GM12891 (cell line): ENCODE data around the gene RIMKLB.
"Not testable (repeated sequence)": the region's sequence is repeated elsewhere in the genome, so short reads cannot be mapped to it uniquely, and the experiment has no call there.

Source experiments
- DNase-seq: peaks from one replicate; pipeline ENCODE4 v3.0.0; 2011; ENCODE audit warnings: low spot score; ENCODE audit not compliant: insufficient read length
- FAIRE-seq: peaks from 2 replicates; lab custom pipeline; 2011; peaks lifted over from hg19 to GRCh38; lab: Jason Lieb, UNC
- PAX5 ChIP-seq: IDR thresholded peaks from 2 replicates; pipeline ENCODE4 v1.6.1; 2011; ENCODE audit warnings: low read length, moderate library complexity, mild to moderate bottlenecking; ENCODE audit not compliant: insufficient read depth, severe bottlenecking
- POLR2A ChIP-seq: IDR thresholded peaks from 2 replicates; pipeline ENCODE4 v1.6.1; 2011; ENCODE audit warnings: low read depth, low read length, control low read depth
- POLR2AphosphoS5 ChIP-seq: IDR thresholded peaks from 2 replicates; pipeline ENCODE4 v1.6.1; 2011; ENCODE audit warnings: low read depth, low read length, control low read depth
- POU2F2 ChIP-seq: IDR thresholded peaks from 2 replicates; pipeline ENCODE4 v1.6.1; 2011; ENCODE audit warnings: low read depth, mild to moderate bottlenecking, control low read depth, low read length, moderate library complexity
- SPI1 ChIP-seq: IDR thresholded peaks from 2 replicates; pipeline ENCODE4 v1.6.1; 2011; ENCODE audit warnings: low read depth, low read length, control low read depth
- TAF1 ChIP-seq: IDR thresholded peaks from 2 replicates; pipeline ENCODE4 v1.6.1; 2011; ENCODE audit warnings: low read depth, low read length, control low read depth

RIMKLB gene

DNA sequence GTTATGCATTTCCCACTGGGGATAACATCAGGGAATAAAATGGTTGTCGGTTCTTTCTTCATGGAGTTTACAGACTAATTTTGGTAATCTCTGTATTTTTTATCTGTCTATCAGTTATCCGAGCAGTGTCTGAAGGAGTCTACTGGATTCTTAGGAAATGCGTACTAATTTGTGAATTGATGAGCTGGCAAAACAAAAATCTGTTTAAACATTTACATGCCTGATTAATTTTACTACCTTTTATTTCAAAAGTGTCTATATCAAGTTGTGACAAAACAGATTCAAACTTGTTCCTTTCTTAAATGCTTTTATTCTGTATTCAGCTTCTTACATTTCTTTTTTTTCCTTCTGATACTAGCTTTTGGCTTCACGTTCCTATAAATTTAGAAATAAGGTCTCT lies 4.4 kb downstream of the RIMKLB start:
- TF ChIP-seq POLR2AphosphoS5 (no peak), SPI1 (no peak), TAF1 (no peak), POLR2A (no peak), PAX5 (no peak), POU2F2 (no peak)
- FAIRE-seq (no peak), DNase-seq (no peak)

GRCh38 chr12:8709124-8709830 lies 11.5 kb downstream of the RIMKLB start:
- FAIRE-seq (no peak), DNase-seq (no peak)

GRCh38 chr12:8712572-8712971 lies 14.8 kb downstream of the RIMKLB start:
- no peak for DNase-seq
- no peak for FAIRE-seq
- no peak for TF ChIP-seq TAF1
- TF ChIP-seq POLR2A: no peak
- TF ChIP-seq PAX5: no peak
- TF ChIP-seq POLR2AphosphoS5: no peak
- TF ChIP-seq SPI1: no peak
- TF ChIP-seq POU2F2: no peak

More at GRCh38 chr12:8709124-8709830, 11.5 kb downstream of the RIMKLB start:
- TF ChIP-seq POLR2A (no peak), SPI1 (no peak), POU2F2 (no peak), TAF1 (no peak), POLR2AphosphoS5 (no peak), PAX5 (no peak)

GRCh38 chr12:8722286-8722800 lies 24.6 kb downstream of the RIMKLB start:
- FAIRE-seq: no peak
- no peak for DNase-seq
- TF ChIP-seq POLR2A: no peak
- no peak for TF ChIP-seq TAF1
- no peak for TF ChIP-seq PAX5
- no peak for TF ChIP-seq POLR2AphosphoS5
- no peak for TF ChIP-seq POU2F2
- TF ChIP-seq SPI1: no peak

DNA sequence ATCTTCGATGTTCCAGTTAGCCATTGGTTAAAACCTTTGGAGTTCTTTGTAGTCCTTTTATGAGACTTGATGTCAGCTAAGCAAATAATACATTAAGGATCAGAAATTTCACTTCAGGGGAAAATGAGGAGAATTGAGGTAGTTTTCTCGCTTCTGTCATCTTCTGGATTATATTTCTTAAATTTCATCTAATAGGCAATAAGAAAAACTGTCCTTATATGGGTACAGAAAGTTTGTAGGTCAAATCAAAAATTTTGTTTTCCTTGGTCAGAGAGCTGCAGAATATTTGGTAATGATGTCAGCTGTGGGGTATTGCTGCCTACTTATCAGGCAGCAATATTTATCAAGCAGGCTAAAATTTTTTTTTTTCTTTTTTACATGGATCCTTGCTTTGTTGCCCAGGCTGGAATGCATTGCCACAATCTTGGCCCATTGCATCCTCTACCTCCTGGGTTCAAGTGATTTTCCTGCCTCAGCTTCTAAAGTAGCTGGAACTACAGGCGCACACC lies 37.1 kb downstream of the RIMKLB start:
- TF ChIP-seq POLR2AphosphoS5 (no peak), PAX5 (no peak), SPI1 (no peak), POU2F2 (no peak), TAF1 (no peak), POLR2A (no peak)
- FAIRE-seq (no peak), DNase-seq (no peak)

GRCh38 chr12:8742501-8742900 lies 44.7 kb downstream of the RIMKLB start:
- DNase-seq (no peak), FAIRE-seq (no peak)
- TF ChIP-seq PAX5: no peak
- no peak for TF ChIP-seq POU2F2
- TF ChIP-seq POLR2A: no peak
- TF ChIP-seq POLR2AphosphoS5: no peak
- no peak for TF ChIP-seq SPI1
- no peak for TF ChIP-seq TAF1

DNA sequence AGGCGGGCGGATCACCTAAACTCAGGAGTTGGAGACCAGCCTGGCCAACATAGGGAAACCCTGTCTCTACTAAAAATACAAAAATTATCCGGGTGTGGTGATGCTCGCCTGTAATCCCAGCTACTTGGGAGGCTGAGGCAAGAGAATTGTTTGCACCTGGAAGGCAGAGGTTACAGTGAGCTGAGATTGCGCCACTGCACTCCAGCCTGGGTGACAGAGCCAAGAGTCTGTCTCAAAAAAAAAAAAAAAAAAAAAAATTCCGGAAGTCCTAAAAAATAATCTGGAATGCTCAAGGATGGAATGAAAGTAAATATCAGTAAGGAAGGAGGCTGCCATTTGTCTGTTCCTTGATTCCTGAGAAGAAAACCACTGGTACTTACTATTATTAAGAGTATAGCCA lies 45.3 kb downstream of the RIMKLB start:
- not testable (repeated sequence) for FAIRE-seq, DNase-seq

DNA sequence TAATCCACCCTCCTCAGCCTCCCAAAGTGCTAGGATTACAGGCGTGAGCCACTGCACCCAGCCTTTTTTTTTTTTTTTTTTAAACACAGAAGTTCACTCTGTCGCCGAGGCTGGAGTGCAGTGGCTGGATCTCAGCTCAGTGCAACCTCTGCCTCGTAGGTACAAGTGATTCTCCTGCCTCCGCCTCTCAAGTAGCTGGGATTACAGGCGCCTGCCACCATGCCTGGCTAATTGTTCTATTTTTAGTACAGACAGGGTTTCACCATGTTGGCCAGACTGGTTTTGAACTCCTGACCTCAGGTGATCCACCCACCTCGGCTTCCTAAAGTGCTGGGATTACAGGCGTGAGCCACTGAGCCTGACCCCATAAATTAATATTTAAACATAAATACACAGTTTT lies 47.8 kb downstream of the RIMKLB start:
- DNase-seq, FAIRE-seq: not testable (repeated sequence)

DNA sequence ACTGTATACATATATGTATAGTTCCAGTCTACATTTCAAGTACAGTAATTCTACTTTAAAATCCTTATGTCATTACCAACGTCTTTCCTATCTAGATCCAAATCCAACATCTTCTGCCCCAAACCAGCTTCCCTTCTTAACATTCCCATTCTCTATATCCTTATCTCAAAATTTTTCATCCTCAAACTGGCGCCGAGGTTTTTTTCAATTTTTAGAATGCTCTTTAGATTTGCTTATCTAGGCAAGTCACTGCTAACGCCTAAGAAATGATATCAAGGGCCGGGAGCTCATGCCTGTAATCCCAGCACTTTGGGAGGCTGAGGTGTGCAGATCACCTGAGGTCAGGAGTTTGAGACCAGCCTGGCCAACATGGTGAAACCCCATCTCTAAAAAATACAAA lies 48.3 kb downstream of the RIMKLB start:
- DNase-seq: no peak
- TF ChIP-seq POLR2A (no peak), TAF1 (no peak), SPI1 (no peak), PAX5 (no peak)
- no peak for FAIRE-seq

- FAIRE-seq, DNase-seq: not testable (repeated sequence)
Observed at GRCh38 chr12:8760076-8760475, 62.3 kb downstream of the RIMKLB start.

GRCh38 chr12:8762701-8763100 lies 64.9 kb downstream of the RIMKLB start:
- FAIRE-seq, DNase-seq: not testable (repeated sequence)

DNA sequence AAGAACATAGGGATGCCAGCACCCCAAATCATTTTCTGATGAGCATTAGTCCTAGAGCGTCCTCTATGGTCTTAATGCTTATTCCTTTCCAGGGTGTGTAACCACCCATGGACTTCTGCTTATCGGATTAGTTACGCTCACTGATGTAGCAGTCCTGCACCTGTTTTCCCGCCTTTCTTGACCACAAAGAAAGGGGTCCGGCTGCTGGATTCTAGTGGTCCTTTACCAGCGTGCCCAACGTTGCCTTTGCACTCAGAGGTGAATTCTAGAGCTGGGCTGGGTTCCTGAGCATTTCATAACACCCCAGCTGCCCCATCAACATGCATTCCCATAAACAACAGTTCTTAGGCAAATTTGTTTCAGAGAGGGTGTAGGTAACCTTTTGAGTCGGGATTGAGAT lies 68.3 kb downstream of the RIMKLB start:
- FAIRE-seq, DNase-seq: not testable (repeated sequence)
